Diencephalon (tissue), 1 donor: ENCODE measurements around the gene CDX4. TPM values are rescaled to one million over a fixed set of nuclear protein-coding genes. Genes with fewer than 3 reads are reported as not detected.

Source experiments
- small RNA-seq: library from RNA; depleted of rRNA; stranded (forward); fragments of <200 nt; gene quantifications from one replicate; pipeline ENCODE3, GENCODE V24; 2014
- total RNA-seq: library from RNA; depleted of rRNA; stranded (reverse); fragments of >200 nt; gene quantifications from one replicate; pipeline ENCODE4 v1.2.3, GENCODE V29; 2014

The CDX4 gene
- total RNA-seq, result not detected

GRCh38 chrX:73446831-73447230 lies at the start of gene CDX4:
Gene CDX4 (plus strand): TSS chrX:73447053. CDS start chrX:73447254, 201 bp downstream.

Small RNAs within 50 kb of the gene (small RNA-seq; reads per million reads assigned to genes)
- gene MORF4L1P6, result not detected
- not detected for gene RNU6-1044P

Other genes starting within 250 kb of the CDX4 start
- gene NAP1L2, start 232.2 kb upstream of the CDX4 start, total RNA-seq, result 65.3 TPM
- gene CHIC1, start 116.1 kb downstream of the CDX4 start, total RNA-seq, result 22.6 TPM